Natural killer cell (primary cell): ENCODE results near the gene TCFL5. TPM values are rescaled to one million over a fixed set of nuclear protein-coding genes. Genes with fewer than 3 reads are reported as not detected.

Source experiments
- ATAC-seq, 3 donors: fragments of 150-1000 bp in 2 of 3; fragments of 200-7000 bp in 1 of 3; cut with Tn5 transposase; 1 replicate in 1 of 3; 2 replicates in 2 of 3; pipeline ENCODE4 v1.10.0; 2021; ENCODE audit warnings: mild to moderate bottlenecking in 2 of 3, moderate library complexity in 2 of 3
- DNase-seq, 2 donors: peaks; one replicate each; pipeline versions ENCODE4 v3.0.0 to v3.0.0-alpha.2; 2013 to 2021; ENCODE audit warnings: mixed read lengths in 1 of 2
- H3K27ac ChIP-seq: one replicate; pipeline ENCODE4 v1.5.1; 2013; ENCODE audit warnings: mild to moderate bottlenecking, low read length
- H3K27me3 ChIP-seq: one replicate; pipeline ENCODE4 v1.6.1; 2013; ENCODE audit warnings: low read length; ENCODE audit not compliant: control insufficient read depth, insufficient read depth
- H3K36me3 ChIP-seq: one replicate; pipeline ENCODE4 v1.6.1; 2013; ENCODE audit warnings: low read length; ENCODE audit not compliant: control insufficient read depth, insufficient read depth
- H3K4me1 ChIP-seq: one replicate; pipeline ENCODE4 v1.6.1; 2013; ENCODE audit warnings: low read length; ENCODE audit not compliant: control insufficient read depth, insufficient read depth
- H3K4me3 ChIP-seq: one replicate; pipeline ENCODE4 v1.5.1; 2013; ENCODE audit warnings: low read length
- H3K9me3 ChIP-seq: one replicate; pipeline ENCODE4 v1.6.1; 2013; ENCODE audit warnings: low read length; ENCODE audit not compliant: control insufficient read depth, insufficient read depth
- H3K27ac Mint-ChIP-seq, 2 donors: one replicate each; pipeline ENCODE4 v1.8.0; 2022; ENCODE audit warnings: mild to moderate bottlenecking in 2 of 2, mixed read lengths in 2 of 2, moderate library complexity in 1 of 2
- H3K27me3 Mint-ChIP-seq, 2 donors: one replicate each; pipeline ENCODE4 v1.8.0; 2022; ENCODE audit warnings: low read depth in 2 of 2, mixed read lengths in 2 of 2
- H3K36me3 Mint-ChIP-seq: one replicate; pipeline ENCODE4 v1.8.0; 2022; ENCODE audit warnings: mixed read lengths
- H3K4me1 Mint-ChIP-seq, 2 donors: one replicate each; pipeline ENCODE4 v1.8.0; 2022; ENCODE audit warnings: mixed read lengths in 2 of 2
- H3K4me3 Mint-ChIP-seq: one replicate; pipeline ENCODE4 v1.8.0; 2022; ENCODE audit warnings: mild to moderate bottlenecking, moderate library complexity, mixed read lengths
- H3K9me3 Mint-ChIP-seq, 2 donors: one replicate each; pipeline ENCODE4 v1.8.0; 2022; ENCODE audit warnings: mixed read lengths in 2 of 2
- CTCF ChIP-seq: fragments of 200-600 bp; IDR thresholded peaks from one replicate; pipeline ENCODE4 v1.8.0; 2022; ENCODE audit warnings: antibody characterized with exemption
- WGBS: methylation state at CpG from one replicate; pipeline ENCODE4 v1.1.7; 2013; ENCODE audit warnings: missing lambda C conversion rate; ENCODE audit not compliant: insufficient coverage; 5-methylcytosine and 5-hydroxymethylcytosine counted together
- intact Hi-C: fragments of 100-400 bp; cut with micrococcal nuclease; formaldehyde crosslinking; loops from one replicate; pipeline ENCODE4 v1.14.2; 2022
- total RNA-seq, 4 donors: library from RNA; stranded (reverse); fragments of 120-200 nt in 1 of 4; gene quantifications; one replicate each; pipeline versions ENCODE4 v1.2.3 to v1.2.4, GENCODE V29; 2013 to 2022

Gene TCFL5
- total RNA-seq, 3 donors from 2014 or later (not counting 1 experiment from before 2014, with no cell fraction given) = 5.1 to 8.0 (median 6.4) TPM

GRCh38 chr20:62805155-62805710, 56.4 kb downstream of the TCFL5 start:
- Mint-ChIP-seq H3K27ac (peak overlapping the region; percentile 93 to 94), H3K27me3 (no peaks in the 10 kb centered on the region), H3K4me3 (peak overlapping the region; percentile 73), H3K4me1 (peaks cover 5 to 23% of the 10 kb centered on the region in 2 donors), H3K36me3 (no peaks in the 10 kb centered on the region), H3K9me3 (no peaks in the 10 kb centered on the region)
- no peaks in the 10 kb centered on the region for H3K27me3 ChIP-seq
- peak; percentile 32 to 57 (median 54) for ATAC-seq
- H3K4me3 ChIP-seq = peak overlapping the region; percentile 67
- no peaks in the 10 kb centered on the region for H3K9me3 ChIP-seq
- intact Hi-C loops = loop anchor here (10.0 kb wide), 1 partner anchor 130 kb away; the partner anchor contains the start of gene GID8
- no peak for TF ChIP-seq CTCF
- WGBS = under 1% methylated on average over 58 of the region's 58 CpGs
- H3K4me1 ChIP-seq = peaks cover 47% of the 10 kb centered on the region
- peaks cover 35% of the 10 kb centered on the region for H3K36me3 ChIP-seq
- H3K27ac ChIP-seq = peak overlapping the region; percentile 51
- DNase-seq = peak in 1 of 2 donors; percentile 51

DNA sequence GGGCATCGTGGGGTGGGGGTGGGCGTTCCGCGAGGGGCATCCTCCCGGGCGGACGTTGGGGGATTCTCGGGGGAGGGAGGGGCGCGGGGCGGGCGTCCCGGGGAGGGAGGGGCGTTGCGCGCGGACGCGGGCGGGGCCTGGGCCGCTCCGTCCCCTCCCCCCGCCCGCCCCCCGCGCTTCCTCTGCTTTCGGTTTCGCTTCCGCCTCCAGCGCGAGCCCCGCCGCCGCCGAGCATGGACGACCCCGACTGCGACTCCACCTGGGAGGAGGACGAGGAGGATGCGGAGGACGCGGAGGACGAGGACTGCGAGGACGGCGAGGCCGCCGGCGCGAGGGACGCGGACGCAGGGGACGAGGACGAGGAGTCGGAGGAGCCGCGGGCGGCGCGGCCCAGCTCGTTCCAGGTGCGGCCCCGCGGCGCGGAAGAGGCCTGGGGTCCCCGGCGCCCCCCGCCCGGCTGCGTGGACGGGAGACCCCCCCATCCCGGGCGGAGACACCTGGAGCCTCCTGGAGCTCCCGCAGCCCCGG, 56.9 kb downstream of the TCFL5 start, which contains the start of gene OGFR:
Gene OGFR (plus strand): TSS at position 209 of the 528 bp plus-strand sequence. CDS start 25 bp downstream, at position 234.
- ATAC-seq = peak; percentile 73 to 80 (median 74)
- H3K36me3 ChIP-seq = peaks cover 34% of the 10 kb centered on the region
- DNase-seq = peak; percentile 71 to 89
- Mint-ChIP-seq H3K4me3 (peak within 1 kb of the TSS; percentile 96), H3K9me3 (no peaks in the 10 kb centered on the region), H3K36me3 (no peaks in the 10 kb centered on the region), H3K27me3 (no peaks in the 10 kb centered on the region), H3K4me1 (peaks cover 5 to 23% of the 10 kb centered on the region in 2 donors), H3K27ac (peak within 1 kb of the TSS; percentile 93 to 94)
- no peak for TF ChIP-seq CTCF
- peak within 1 kb of the TSS; percentile 67 for H3K4me3 ChIP-seq
- H3K4me1 ChIP-seq = peaks cover 47% of the 10 kb centered on the region
- H3K27me3 ChIP-seq = no peaks in the 10 kb centered on the region
- under 1% methylated on average over 77 of the region's 77 CpGs for WGBS
- no peaks in the 10 kb centered on the region for H3K9me3 ChIP-seq
- peak within 1 kb of the TSS; percentile 79 for H3K27ac ChIP-seq
- intact Hi-C loops = loop anchor here (1.0 to 10.0 kb wide), 2 partner anchors 10 to 130 kb away; partner anchors contain the start of gene GID8

DNA sequence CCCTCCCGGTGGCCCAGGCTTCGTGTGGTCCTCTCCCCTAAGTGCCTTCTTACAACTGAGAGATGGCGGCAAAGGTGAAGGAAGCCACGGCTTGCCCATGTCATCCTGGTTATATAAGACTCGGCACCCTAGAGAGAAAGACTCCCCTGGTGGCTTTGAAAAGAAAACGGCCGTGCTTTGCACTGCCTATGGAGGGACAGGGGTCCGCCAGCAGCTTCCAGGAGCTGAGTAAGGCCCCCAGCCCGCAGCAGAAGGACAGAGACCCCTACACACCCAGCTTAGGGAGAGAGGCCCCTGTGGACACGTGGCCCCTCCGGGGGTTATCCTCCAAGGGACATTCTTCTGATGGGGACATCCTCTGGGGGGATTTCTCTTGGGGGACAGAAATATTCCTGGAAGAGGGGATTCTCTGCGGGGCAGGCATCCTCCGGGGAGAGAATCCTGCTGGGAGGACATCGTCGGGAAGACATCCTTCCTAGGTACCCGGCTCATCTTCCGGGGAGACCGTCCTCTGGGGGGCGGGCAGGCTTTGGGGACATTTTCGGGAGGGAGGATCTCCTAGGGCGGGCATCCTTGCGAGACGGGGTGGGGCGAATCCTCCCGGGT, 57.5 kb downstream of the TCFL5 start:
- peak overlapping the region; percentile 96 for H3K4me3 Mint-ChIP-seq
- Histone ChIP-seq H3K36me3 (peaks cover 33% of the 10 kb centered on the region), H3K4me1 (peaks cover 47% of the 10 kb centered on the region), H3K9me3 (no peaks in the 10 kb centered on the region), H3K4me3 (peak overlapping the region; percentile 57), H3K27ac (peak overlapping the region; percentile 79), H3K27me3 (no peaks in the 10 kb centered on the region)
- H3K9me3 Mint-ChIP-seq = no peaks in the 10 kb centered on the region
- 8% methylated on average over 25 of the region's 25 CpGs for WGBS
- intact Hi-C loops = loop anchor here (1.0 to 10.0 kb wide), 2 partner anchors 10 to 131 kb away; partner anchors contain the start of gene GID8
- no peaks in the 10 kb centered on the region for H3K27me3 Mint-ChIP-seq
- no peaks in the 10 kb centered on the region for H3K36me3 Mint-ChIP-seq
- peaks cover 5 to 25% of the 10 kb centered on the region in 2 donors for H3K4me1 Mint-ChIP-seq
- DNase-seq (peak in 1 of 2 donors; percentile 62), ATAC-seq (peak in 2 of 3 donors; percentile 16 to 19)
- peak overlapping the region; percentile 93 to 94 for H3K27ac Mint-ChIP-seq
- TF ChIP-seq CTCF = no peak
